Uterus (tissue), 4 donors: ENCODE data around the gene VTA1. TPM values are rescaled to one million over a fixed set of nuclear protein-coding genes. Genes with fewer than 3 reads are reported as not detected.

Experiments
- DNase-seq, 2 donors: peaks; one replicate each; pipeline ENCODE4 v3.0.0-alpha.2; 2019 to 2020
- H3K27ac ChIP-seq, 2 donors: fragments of 200-600 bp; sonication (generic); 1 replicate in 1 of 2; 2 replicates in 1 of 2; pipeline ENCODE4 v1.5.1; 2016 to 2018
- H3K27me3 ChIP-seq, 2 donors: fragments of 200-600 bp; sonication (generic); one replicate each; pipeline ENCODE4 v1.5.1; 2018 to 2019; ENCODE audit warnings: control low read depth in 1 of 2
- H3K36me3 ChIP-seq, 2 donors: fragments of 200-600 bp; sonication (generic); one replicate each; pipeline ENCODE4 v1.5.1; 2019; ENCODE audit warnings: control low read depth in 1 of 2
- H3K4me1 ChIP-seq, 2 donors: fragments of 200-600 bp; sonication (generic); one replicate each; pipeline ENCODE4 v1.5.1; 2018 to 2019; ENCODE audit warnings: control low read depth in 1 of 2
- H3K4me3 ChIP-seq, 2 donors: fragments of 200-600 bp; sonication (generic); 1 replicate in 1 of 2; 2 replicates in 1 of 2; pipeline ENCODE4 v1.5.1; 2018 to 2019; ENCODE audit warnings: mild to moderate bottlenecking in 1 of 2
- H3K9me3 ChIP-seq, 2 donors: fragments of 200-600 bp; sonication (generic); one replicate each; pipeline ENCODE4 v1.5.1; 2019; ENCODE audit warnings: control low read depth in 1 of 2
- CTCF ChIP-seq, 4 experiments: fragments of 200-600 bp in 2 of 4; fragments of 450-650 bp in 2 of 4; sonication (generic) in 2 of 4; IDR thresholded peaks; one replicate each; pipeline ENCODE4 v1.5.1; 2016 to 2019; ENCODE audit warnings: antibody characterized with exemption in 4 of 4, mild to moderate bottlenecking in 2 of 4, moderate library complexity in 1 of 4
- POLR2A ChIP-seq, 2 donors: fragments of 450-650 bp; IDR thresholded peaks; one replicate each; pipeline ENCODE4 v1.6.1; 2016; ENCODE audit warnings: antibody characterized with exemption in 2 of 2, mild to moderate bottlenecking in 1 of 2, moderate library complexity in 1 of 2
- intact Hi-C: fragments of 100-400 bp; cut with DNase I; formaldehyde crosslinking; loops from one replicate; pipeline ENCODE4 v1.15.1; 2023; ENCODE audit warnings: low total_unique reads
- total RNA-seq, 4 donors: library from RNA; depleted of rRNA in 3 of 4; stranded (reverse); fragments of >200 nt in 3 of 4; gene quantifications; one replicate each; pipeline versions ENCODE4 v1.1.0 to v1.2.4, GENCODE V29; 2014 to 2023
- donor health status: DM: yes; HTN: yes; CAD: no.

The VTA1 gene
- total RNA-seq, 4 donors from 2014 or later: 25.9 to 68.7 (median 38.2) TPM

DNA sequence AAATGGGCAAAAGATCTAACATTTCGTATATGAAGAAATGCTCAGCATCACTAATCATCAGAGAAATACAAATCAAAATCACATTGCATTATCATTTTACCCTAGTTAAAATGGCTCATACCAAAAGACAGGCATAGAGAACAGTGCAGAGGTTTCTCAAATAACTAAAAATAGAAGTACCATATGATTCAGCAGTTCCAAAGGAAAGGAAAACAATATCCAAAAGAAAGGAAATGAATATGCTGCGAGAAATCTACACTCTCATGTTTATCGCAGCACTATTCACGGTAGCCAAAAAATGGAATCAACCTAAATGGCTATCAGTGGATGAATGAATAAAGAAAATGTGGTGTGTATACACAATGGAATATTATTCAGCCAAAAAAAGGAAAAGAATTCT is 63.5 kb downstream of the VTA1 start:
- Histone ChIP-seq H3K9me3 (no peaks in the 10 kb centered on the region), H3K4me3 (no peak overlapping the region), H3K4me1 (no peaks in the 10 kb centered on the region), H3K27me3 (no peaks in the 10 kb centered on the region), H3K36me3 (no peaks in the 10 kb centered on the region), H3K27ac (no peak overlapping the region)
- intact Hi-C loops: no loop called here
- DNase-seq: no peak
- TF ChIP-seq CTCF (IDR thresholded peaks at IDR 0.05) (no peak), POLR2A (IDR thresholded peaks at IDR 0.05) (no peak)

DNA sequence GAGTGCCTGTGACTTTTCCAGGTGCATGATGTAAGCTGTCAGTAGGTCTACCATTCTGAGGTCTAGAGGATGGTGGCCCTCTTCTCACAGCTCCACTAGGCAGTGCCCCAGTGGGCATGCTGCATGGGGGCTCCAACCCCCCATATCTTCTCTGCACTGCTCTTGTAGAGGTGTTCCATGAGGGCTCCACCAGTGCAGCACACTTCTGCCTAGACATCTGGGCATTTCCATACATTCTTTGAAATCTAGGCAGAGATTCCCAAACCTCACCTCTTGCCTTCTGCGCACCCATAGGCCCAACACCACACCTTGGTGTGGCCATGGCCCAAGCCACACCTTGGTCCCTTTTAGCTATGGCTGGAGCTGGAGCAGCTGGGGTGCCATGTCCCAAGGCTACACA is 66.3 kb downstream of the VTA1 start:
- intact Hi-C loops: no loop called here
- H3K36me3 ChIP-seq: no peaks in the 10 kb centered on the region
- no peak overlapping the region for H3K4me3 ChIP-seq
- H3K9me3 ChIP-seq: no peaks in the 10 kb centered on the region
- H3K4me1 ChIP-seq: no peaks in the 10 kb centered on the region
- H3K27me3 ChIP-seq: no peaks in the 10 kb centered on the region
- no peak for TF ChIP-seq POLR2A (IDR thresholded peaks at IDR 0.05)
- TF ChIP-seq CTCF (IDR thresholded peaks at IDR 0.05): no peak
- H3K27ac ChIP-seq: no peak overlapping the region
- no peak for DNase-seq

DNA sequence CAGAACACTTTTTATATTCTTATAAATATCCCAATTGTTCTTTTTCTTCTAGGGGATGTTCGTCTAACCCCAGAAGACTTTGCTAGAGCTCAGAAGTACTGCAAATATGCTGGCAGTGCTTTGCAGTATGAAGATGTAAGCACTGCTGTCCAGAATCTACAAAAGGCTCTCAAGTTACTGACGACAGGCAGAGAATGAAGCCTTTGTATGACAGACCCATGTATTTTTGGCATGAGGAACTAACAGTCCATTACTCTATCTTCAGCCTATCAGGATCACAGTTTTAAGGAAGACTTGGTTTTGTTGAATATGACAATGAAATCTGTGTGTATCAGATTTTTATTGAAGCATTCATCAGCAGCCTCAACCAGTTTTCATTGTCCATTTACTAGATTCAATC is 71.4 kb downstream of the VTA1 start:
- no peaks in the 10 kb centered on the region for H3K27me3 ChIP-seq
- H3K36me3 ChIP-seq: no peaks in the 10 kb centered on the region
- H3K4me3 ChIP-seq: no peak overlapping the region
- no peaks in the 10 kb centered on the region for H3K4me1 ChIP-seq
- intact Hi-C loops: no loop called here
- TF ChIP-seq POLR2A (IDR thresholded peaks at IDR 0.05): no peak
- TF ChIP-seq CTCF (IDR thresholded peaks at IDR 0.05): no peak
- no peak overlapping the region for H3K27ac ChIP-seq
- no peaks in the 10 kb centered on the region for H3K9me3 ChIP-seq
- DNase-seq: no peak

GRCh38 chr6:142222022-142222421 is 75.0 kb downstream of the VTA1 start:
- no peak overlapping the region for H3K4me3 ChIP-seq
- DNase-seq: no peak
- no peaks in the 10 kb centered on the region for H3K9me3 ChIP-seq
- H3K27me3 ChIP-seq: no peaks in the 10 kb centered on the region
- no peak overlapping the region for H3K27ac ChIP-seq
- TF ChIP-seq CTCF (IDR thresholded peaks at IDR 0.05) (no peak), POLR2A (IDR thresholded peaks at IDR 0.05) (no peak)
- no peaks in the 10 kb centered on the region for H3K4me1 ChIP-seq
- no peaks in the 10 kb centered on the region for H3K36me3 ChIP-seq
- intact Hi-C loops: no loop called here

GRCh38 chr6:142223938-142224337 is 76.9 kb downstream of the VTA1 start:
- Histone ChIP-seq H3K9me3 (no peaks in the 10 kb centered on the region), H3K4me3 (no peak overlapping the region), H3K27ac (no peak overlapping the region), H3K27me3 (no peaks in the 10 kb centered on the region), H3K4me1 (no peaks in the 10 kb centered on the region), H3K36me3 (no peaks in the 10 kb centered on the region)
- no peak for DNase-seq
- TF ChIP-seq POLR2A (IDR thresholded peaks at IDR 0.05) (no peak), CTCF (IDR thresholded peaks at IDR 0.05) (no peak)
- intact Hi-C loops: no loop called here
